Measurements from ENCODE around the gene ARHGAP10. TPM values are rescaled to one million over a fixed set of nuclear protein-coding genes. Genes with fewer than 3 reads are reported as not detected.
A peak's percentile ranks its signal among the peaks of the same experiment; 100 is the strongest.

The ARHGAP10 gene
- total RNA-seq, 4 donors from 2014 or later, result 186 to 296 (median 192) TPM

DNA sequence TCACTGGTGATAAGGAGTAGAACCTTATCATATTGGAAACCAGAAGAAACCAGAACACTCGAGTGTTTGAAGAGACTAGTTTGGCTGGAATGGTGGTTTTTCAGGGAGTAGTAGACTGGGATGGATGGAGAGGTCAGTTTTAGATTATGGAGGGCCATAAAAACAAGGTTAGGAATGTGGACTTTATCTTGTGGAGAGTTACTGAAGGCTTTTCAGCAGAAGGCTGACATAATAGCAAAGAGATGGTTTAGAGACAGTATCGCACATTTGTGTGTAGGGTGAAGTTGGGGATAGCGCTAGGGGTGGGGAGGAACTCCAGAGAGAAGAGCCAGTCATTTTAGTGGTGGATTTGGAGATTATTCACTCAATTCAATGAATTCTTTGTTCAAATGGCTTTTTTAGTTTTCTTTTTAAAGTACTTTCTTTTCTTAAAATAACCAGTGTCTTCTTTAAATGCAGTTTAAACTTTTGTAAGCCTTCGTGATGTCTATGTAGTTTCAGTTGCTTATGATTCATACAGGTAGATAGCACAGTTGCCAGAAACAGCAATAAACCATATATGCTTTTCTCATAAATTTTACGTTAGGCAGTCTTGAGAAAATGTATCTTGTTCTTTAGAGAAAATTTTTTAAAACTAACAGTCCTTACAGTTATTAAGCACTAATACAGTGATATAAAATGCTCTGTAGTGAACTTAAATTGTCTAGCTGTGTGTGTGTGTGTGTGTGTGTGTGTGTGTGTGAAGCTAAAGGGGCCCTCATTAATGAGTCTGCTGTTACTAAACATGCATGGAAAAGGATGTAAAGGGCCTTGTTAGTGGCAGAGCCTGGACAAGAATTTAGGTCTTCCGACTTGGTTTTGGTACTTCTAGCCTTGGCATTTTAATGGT, 3.8 kb downstream of the ARHGAP10 start:
- Histone ChIP-seq H3K27ac (replicated peaks in 1 of 4) (peak overlapping the region; percentile 93 to 98 (median 96)), H3K9me3 (no peaks in the 10 kb centered on the region), H3K4me3 (peak overlapping the region; percentile 79 to 98 (median 90)), H3K36me3 (no peaks in the 10 kb centered on the region), H3K27me3 (no peaks in the 10 kb centered on the region), H3K4me1 (peaks cover 36 to 70% (median 67%) of the 10 kb centered on the region in 4 donors)
- no peak for DNase-seq (ENCODE audit: extremely low spot score)
- intact Hi-C loops (cut with DNase I), result loop anchor here (10.0 kb wide), 1 partner anchor 79 kb away; no protein-coding TSS in a partner anchor
- WGBS, result 77% methylated on average over 6 of the region's 6 CpGs
- no peak for TF ChIP-seq EP300 (IDR thresholded peaks at IDR 0.05)
- no peak for TF ChIP-seq POLR2A (IDR thresholded peaks at IDR 0.05; ENCODE audit: low read depth)
- TF ChIP-seq, protein P1, sequence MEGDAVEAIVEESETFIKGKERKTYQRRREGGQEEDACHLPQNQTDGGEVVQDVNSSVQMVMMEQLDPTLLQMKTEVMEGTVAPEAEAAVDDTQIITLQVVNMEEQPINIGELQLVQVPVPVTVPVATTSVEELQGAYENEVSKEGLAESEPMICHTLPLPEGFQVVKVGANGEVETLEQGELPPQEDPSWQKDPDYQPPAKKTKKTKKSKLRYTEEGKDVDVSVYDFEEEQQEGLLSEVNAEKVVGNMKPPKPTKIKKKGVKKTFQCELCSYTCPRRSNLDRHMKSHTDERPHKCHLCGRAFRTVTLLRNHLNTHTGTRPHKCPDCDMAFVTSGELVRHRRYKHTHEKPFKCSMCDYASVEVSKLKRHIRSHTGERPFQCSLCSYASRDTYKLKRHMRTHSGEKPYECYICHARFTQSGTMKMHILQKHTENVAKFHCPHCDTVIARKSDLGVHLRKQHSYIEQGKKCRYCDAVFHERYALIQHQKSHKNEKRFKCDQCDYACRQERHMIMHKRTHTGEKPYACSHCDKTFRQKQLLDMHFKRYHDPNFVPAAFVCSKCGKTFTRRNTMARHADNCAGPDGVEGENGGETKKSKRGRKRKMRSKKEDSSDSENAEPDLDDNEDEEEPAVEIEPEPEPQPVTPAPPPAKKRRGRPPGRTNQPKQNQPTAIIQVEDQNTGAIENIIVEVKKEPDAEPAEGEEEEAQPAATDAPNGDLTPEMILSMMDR (IDR thresholded peaks at IDR 0.05), result no peak
- no peak for TF ChIP-seq POLR2AphosphoS5 (IDR thresholded peaks at IDR 0.05)

DNA sequence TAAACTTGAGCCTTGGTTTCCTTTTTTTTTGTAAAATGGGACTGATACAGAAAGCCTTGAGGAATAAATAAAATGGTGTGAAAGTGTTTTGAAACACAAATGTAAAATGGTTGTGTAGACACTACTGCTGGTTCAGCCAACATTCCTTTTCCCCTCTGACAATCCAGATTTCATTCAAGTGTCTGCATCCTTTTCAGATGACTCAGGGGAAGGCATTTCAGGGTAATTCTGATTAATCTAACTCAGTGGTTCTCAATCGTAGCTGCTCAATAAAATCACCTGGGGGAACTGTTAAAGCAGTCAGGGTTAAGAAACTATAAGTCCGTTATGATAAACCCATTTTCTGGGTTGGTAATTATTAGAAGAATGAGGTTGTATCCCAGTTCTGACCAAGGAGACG, 4.6 kb downstream of the ARHGAP10 start:
- H3K9me3 ChIP-seq, result no peaks in the 10 kb centered on the region
- intact Hi-C loops (cut with DNase I), result loop anchor here (10.0 kb wide), 1 partner anchor 78 kb away; no protein-coding TSS in a partner anchor
- H3K36me3 ChIP-seq, result no peaks in the 10 kb centered on the region
- WGBS, result 68% methylated on average over 3 of the region's 3 CpGs
- TF ChIP-seq POLR2AphosphoS5 (IDR thresholded peaks at IDR 0.05) (peak in 1 of 2 donors; percentile 32), EP300 (IDR thresholded peaks at IDR 0.05) (no peak)
- H3K4me1 ChIP-seq, result peaks cover 38 to 71% (median 69%) of the 10 kb centered on the region in 4 donors
- H3K4me3 ChIP-seq, result peak overlapping the region; percentile 79 to 98 (median 90)
- no peak for DNase-seq (ENCODE audit: extremely low spot score)
- H3K27me3 ChIP-seq, result no peaks in the 10 kb centered on the region
- peak overlapping the region; percentile 93 to 98 (median 96) for H3K27ac ChIP-seq (replicated peaks in 1 of 4)

DNA sequence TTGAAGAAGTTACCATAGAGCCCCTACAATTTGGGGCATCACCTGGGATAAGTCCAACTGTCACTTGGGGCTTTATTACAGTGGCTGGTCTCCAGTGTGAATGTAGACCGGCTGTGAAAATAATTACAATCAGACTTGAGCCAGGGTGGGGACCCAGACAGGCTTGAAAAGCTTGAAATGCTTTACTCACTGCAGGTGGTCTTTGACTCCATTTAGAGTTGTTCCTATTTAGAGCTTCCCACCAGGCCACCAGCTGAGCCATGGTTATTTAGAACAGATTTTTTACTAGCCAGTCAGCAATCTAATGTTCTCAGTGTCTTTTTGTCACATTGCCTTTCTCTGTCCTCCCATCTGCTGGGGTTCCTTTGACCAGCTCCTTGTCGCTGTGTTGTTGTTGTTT, 5.7 kb downstream of the ARHGAP10 start:
- Histone ChIP-seq H3K4me1 (peaks cover 50 to 82% (median 80%) of the 10 kb centered on the region in 4 donors), H3K27ac (replicated peaks in 1 of 4) (peak overlapping the region; percentile 40 to 98 (median 95)), H3K9me3 (no peaks in the 10 kb centered on the region), H3K27me3 (no peaks in the 10 kb centered on the region), H3K36me3 (no peaks in the 10 kb centered on the region), H3K4me3 (peak overlapping the region in 2 of 4 donors; percentile 22 to 98)
- no peak for DNase-seq (ENCODE audit: extremely low spot score)
- intact Hi-C loops (cut with DNase I), result loop anchor here (10.0 kb wide), 1 partner anchor 77 kb away; no protein-coding TSS in a partner anchor
- TF ChIP-seq POLR2AphosphoS5 (IDR thresholded peaks at IDR 0.05) (no peak), POLR2A (IDR thresholded peaks at IDR 0.05; ENCODE audit: low read depth) (no peak), EP300 (IDR thresholded peaks at IDR 0.05) (no peak)
- 93% methylated on average over 2 of the region's 2 CpGs for WGBS

DNA sequence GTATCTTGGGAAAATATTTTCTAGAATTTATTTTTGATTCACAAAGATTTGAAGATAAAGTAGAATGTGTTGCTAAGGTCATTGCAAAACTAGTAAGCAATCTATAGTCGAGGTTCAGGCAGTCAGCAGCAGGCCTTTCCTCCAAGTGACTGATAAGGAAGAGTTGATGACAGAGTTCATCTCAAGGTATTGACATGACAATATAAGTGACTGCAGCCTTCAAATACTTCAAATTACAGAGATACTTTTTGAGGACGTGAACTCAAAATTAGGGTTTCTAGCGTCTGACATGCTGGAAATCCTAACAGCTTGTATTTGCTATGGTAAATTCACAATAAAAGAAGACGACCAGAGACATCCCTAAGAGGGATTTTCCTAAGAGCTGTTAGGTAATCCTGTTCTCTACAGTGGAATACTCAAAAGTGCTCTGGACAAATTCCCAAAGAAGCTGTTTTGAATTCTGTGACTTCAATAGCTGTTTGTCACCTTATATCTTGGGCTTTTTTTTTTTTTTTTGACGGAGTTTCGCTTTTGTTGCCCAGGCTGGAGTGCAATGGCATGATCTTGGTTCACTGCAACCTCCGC, 7.4 kb downstream of the ARHGAP10 start:
- peaks cover 65 to 99% (median 94%) of the 10 kb centered on the region in 4 donors for H3K4me1 ChIP-seq
- WGBS, result 80% methylated on average over 7 of the region's 7 CpGs
- H3K27me3 ChIP-seq, result no peaks in the 10 kb centered on the region
- DNase-seq (ENCODE audit: extremely low spot score), result no peak
- TF ChIP-seq POLR2A (IDR thresholded peaks at IDR 0.05; ENCODE audit: low read depth) (no peak), EP300 (IDR thresholded peaks at IDR 0.05) (no peak), POLR2AphosphoS5 (IDR thresholded peaks at IDR 0.05) (no peak)
- TF ChIP-seq, protein P1 (IDR thresholded peaks at IDR 0.05), result no peak
- H3K36me3 ChIP-seq, result peaks cover 0 to 5% (median 2%) of the 10 kb centered on the region in 4 donors
- intact Hi-C loops (cut with DNase I), result loop anchor here (10.0 kb wide), 1 partner anchor 75 kb away; no protein-coding TSS in a partner anchor
- no peaks in the 10 kb centered on the region for H3K9me3 ChIP-seq
- H3K27ac ChIP-seq (replicated peaks in 1 of 4), result no peak overlapping the region
- peak overlapping the region in 1 of 4 donors; percentile 16 for H3K4me3 ChIP-seq

DNA sequence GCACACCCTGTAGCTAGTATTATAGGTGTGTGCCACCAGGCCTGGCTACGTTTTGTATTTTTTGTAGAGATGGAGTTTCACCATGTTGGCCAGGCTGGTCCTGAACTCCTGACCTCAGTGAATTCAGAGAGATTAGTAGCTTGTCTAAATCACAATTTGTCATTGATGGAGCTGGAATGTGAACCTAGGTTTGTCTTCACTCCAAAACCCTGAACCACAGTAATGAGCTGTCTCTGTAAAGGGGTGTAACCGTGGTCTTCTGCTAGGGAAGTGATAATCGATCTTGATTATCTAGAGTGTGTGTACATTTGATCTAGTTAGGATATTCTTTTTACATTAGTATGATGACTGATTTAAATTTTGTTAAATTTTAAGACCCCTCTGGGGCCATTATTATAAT, 8.3 kb downstream of the ARHGAP10 start:
- WGBS, result 72% methylated on average over 3 of the region's 3 CpGs
- intact Hi-C loops (cut with DNase I), result no loop called here
- no peak overlapping the region for H3K27ac ChIP-seq (replicated peaks in 1 of 4)

More for the DNA sequence above, 8.3 kb downstream of the ARHGAP10 start:
- no peak for DNase-seq (ENCODE audit: extremely low spot score)
- Histone ChIP-seq H3K4me1 (peaks cover 66 to 100% (median 96%) of the 10 kb centered on the region in 4 donors), H3K4me3 (no peak overlapping the region), H3K36me3 (peaks cover 0 to 5% (median 2%) of the 10 kb centered on the region in 4 donors), H3K27me3 (no peaks in the 10 kb centered on the region), H3K9me3 (no peaks in the 10 kb centered on the region)
- TF ChIP-seq, protein P1 (IDR thresholded peaks at IDR 0.05), result no peak

Measured in esophagus muscularis mucosa (tissue), 4 donors.